NCI-H526 (cell line): Measurements from ENCODE around the gene TMC8.
A peak's percentile ranks its signal among the peaks of the same experiment; 100 is the strongest.

Source experiments
- DNase-seq, 2 experiments: peaks; one replicate each; lab custom pipeline; 2025; lab: John Stamatoyannopoulos, UW

TMC8 gene

GRCh38 chr17:78180083-78180482, 49.5 kb downstream of the TMC8 start:
- no peak for DNase-seq

- DNase-seq: no peak
Measured at GRCh38 chr17:78180508-78180907, 49.9 kb downstream of the TMC8 start.

GRCh38 chr17:78182504-78182903, 51.9 kb downstream of the TMC8 start:
- DNase-seq: no peak

GRCh38 chr17:78183916-78184315, 53.3 kb downstream of the TMC8 start:
- DNase-seq: no peak

DNA sequence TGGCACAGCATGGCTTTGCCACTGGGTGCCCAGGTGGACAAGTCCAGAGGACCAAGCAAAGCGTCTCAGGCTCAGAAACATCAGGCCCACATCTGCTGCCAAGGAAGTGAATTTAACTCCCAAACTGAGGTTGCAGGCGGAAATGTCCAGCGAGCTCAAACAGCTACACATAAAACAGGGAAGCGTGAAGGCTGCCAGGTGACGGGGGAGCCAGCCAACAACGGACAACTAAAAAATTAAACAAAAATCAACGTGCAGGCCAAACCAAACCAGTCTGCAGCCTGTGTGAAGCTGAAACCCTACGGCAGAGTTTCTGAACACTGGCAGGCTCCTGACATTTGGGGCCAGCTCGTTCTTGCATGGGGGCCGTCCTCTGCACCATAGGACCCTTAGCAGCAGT, 53.8 kb downstream of the TMC8 start:
- DNase-seq: no peak

- DNase-seq: no peak
Measured at GRCh38 chr17:78184868-78185267, 54.3 kb downstream of the TMC8 start.

DNA sequence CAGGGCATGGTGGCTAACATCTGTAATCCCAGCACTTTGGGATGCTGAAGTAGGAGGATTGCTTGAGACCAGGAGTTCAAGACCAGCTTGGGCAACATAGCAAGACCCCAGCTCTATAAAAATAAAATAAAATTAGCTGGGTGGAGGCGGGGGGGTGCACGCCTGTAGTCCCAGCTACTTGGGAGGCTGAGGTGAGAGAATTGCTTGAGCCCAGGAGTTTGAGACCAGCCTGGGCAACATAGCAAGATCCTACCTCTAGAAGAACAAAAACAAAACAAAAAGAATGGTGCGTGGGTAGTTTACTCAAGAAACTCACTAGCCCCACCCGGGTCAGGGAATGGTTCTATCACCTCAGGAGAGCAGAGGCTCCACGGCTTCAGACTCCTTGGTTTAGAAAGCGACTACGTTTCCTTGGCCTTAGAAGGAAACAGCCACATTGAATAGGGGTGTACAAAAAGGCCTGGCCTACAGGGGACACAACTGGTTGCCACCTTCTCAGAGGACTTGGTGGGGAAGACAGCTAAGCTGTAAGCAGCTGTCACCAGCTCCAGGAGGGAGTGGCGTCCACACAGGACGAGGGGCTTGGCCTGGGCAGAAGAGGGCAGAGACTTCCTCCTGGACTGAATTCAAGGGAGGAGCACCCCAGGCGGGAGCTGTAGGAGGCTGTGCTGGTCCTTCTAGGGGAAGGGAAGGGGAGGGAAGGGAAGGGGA, 55.6 kb downstream of the TMC8 start:
- DNase-seq: no peak

GRCh38 chr17:78186692-78187595, 56.4 kb downstream of the TMC8 start, which contains the start of the genes AFMID and TK1:
Gene AFMID (plus strand): TSS chr17:78187362. CDS start chr17:78187371, 9 bp downstream.
Gene TK1 (minus strand): TSS chr17:78187052. CDS start chr17:78186994, 58 bp downstream.
- DNase-seq: peak; percentile 88 to 99
